ELR (cell line): ENCODE measurements around the gene KRTAP4-5.
"Not testable (repeated sequence)": the region's sequence is repeated elsewhere in the genome, so short reads cannot be mapped to it uniquely, and the experiment has no call there.

Experiments used
- DNase-seq: peaks from one replicate; pipeline ENCODE4 v3.0.0-alpha.2; 2015; ENCODE audit warnings: low read depth

Gene KRTAP4-5

GRCh38 chr17:41108728-41109386 is 40.8 kb downstream of the KRTAP4-5 start:
- DNase-seq: not testable (repeated sequence)

- DNase-seq: no peak
Measured at GRCh38 chr17:41107941-41108450, 41.6 kb downstream of the KRTAP4-5 start.

GRCh38 chr17:41105347-41105746 is 44.3 kb downstream of the KRTAP4-5 start, which contains the start of gene KRTAP4-9:
Gene KRTAP4-9, plus strand, starts transcription at chr17:41105389. Its CDS starts 0 bp downstream, at chr17:41105389.
- DNase-seq: not testable (repeated sequence)

GRCh38 chr17:41104386-41105038 is 45.1 kb downstream of the KRTAP4-5 start:
- peak; percentile 85 for DNase-seq

GRCh38 chr17:41103896-41104295 is 45.7 kb downstream of the KRTAP4-5 start:
- peak; percentile 71 for DNase-seq

- peak; percentile 73 for DNase-seq
Measured at GRCh38 chr17:41101586-41102259, 47.9 kb downstream of the KRTAP4-5 start, which contains the start of gene KRTAP4-16. Gene KRTAP4-16, minus strand, starts transcription at chr17:41102209. Its CDS starts 0 bp downstream, at chr17:41102209.

- peak; percentile 99 for DNase-seq
Measured at GRCh38 chr17:41099682-41100480, 49.7 kb downstream of the KRTAP4-5 start.
